DMS53 treated with DMSO at 0.1 percent for 48 hours (cell line): Measurements from ENCODE around the gene ST6GALNAC6.

Source experiments
- DNase-seq: peaks from one replicate; lab custom pipeline; 2025; ENCODE audit not compliant: unreplicated experiment; lab: John Stamatoyannopoulos, UW

ST6GALNAC6 gene

DNA sequence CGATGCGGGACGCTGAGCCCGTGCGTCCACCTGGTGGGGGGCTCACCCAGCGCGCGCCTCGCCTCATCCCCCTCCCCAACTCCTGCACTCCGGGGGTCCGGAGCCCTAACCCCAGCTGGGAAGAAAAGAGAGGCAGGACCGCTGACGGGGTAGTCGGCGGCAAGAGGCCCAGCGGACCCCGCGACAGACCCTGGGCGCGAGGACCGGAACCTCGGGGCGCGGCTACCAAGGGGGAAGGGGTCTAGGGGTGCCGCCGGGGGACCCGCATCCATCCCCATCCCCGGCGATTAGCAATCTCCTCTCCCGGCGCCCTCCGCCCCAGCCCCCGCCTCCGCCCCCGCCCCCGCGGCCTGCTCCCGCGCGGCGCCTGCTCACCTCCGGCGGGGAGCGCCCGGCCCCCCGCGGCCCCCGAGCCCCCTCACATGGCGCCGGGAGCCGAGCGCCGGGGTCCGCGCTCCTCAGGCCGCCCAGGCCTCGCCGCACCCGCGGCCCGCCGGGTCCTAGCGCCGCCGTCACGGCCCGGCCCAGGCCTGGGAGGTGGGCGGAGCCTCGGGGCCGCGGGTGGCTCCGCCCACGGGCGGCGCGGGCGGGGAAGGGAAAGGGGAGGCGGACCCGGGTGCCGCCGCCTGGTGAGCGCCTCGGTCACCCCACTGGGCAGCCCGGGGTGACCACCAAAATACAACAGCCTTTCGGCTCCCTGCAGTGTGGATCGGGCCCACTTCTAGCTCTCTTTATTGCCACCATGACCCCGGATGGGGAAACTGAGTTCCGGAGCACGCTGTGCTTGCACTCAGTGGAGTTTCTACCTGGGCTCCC, at the start of gene ST6GALNAC6:
Gene ST6GALNAC6 (minus strand): TSS at position 476 of the 816 bp plus-strand sequence. CDS start 1,622 bp downstream, outside the sequence.
- peak; percentile 24 for DNase-seq

- DNase-seq, result no peak
Observed at GRCh38 chr9:127947841-127948710, 48.7 kb upstream of the ST6GALNAC6 start.

DNA sequence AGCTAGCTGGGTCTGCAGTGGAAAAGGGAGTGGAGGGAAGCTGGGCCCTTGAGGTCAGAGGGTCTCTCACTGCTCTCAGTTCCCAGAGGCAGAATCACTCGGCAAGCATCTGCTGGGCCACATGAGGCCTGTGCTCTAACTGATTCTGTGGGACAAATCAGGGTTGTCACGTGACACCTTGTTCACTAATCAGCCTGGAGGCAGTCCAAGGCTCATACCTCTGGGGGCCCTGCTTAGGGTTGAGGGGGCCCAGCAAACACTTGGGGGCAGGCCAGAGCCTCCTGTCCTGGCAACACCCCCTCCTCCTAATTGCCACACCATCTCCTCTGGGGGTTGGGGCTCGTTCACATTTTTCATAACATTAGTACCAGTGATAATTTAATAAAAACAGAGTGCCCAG, 47.3 kb upstream of the ST6GALNAC6 start:
- no peak for DNase-seq

- DNase-seq, result no peak
Observed at GRCh38 chr9:127945942-127946341, 46.5 kb upstream of the ST6GALNAC6 start.

DNA sequence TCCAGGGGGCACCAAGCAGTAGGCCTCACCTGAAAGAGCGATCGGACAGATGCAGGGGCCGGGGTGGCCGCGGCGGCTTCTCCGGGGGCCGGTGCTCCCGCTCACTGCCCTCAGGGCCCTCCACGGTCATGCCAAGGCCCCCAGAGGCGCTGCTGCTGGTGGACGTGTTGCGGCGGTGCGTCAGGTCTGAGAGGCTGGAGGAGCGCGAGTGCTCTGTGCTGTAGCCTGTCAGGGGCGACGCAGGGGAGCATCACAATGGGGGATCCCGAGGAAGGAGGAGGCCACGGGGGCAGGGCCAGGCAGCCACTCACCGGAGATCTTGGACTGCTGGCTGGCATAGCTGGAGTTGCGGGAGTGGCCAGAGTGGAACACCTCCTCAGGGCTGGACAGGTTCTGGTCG, 45.9 kb upstream of the ST6GALNAC6 start:
- DNase-seq, result no peak

- DNase-seq, result no peak
Observed at GRCh38 chr9:127944586-127945218, 45.3 kb upstream of the ST6GALNAC6 start.

DNA sequence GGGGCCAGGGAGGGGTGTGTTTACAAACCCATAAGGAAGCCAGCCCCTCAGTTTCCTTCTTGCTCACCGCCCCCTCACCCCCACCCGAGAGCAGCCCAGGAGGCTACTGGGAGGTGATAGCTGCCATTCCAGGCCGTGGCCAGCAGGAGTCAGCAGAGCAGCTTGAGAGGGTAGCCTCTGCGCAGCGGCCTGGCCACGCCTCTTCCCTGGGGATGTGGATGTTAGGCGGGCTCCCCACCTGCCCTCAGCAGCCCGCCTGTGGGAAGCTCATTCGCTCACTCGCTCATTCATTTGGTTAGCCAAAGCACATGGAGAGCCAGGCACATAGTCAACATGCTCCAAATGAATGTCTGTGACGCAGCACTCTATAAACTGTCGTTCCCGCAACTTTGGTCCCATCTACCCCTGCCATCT, 44.3 kb upstream of the ST6GALNAC6 start:
- peak; percentile 93 for DNase-seq

- DNase-seq, result no peak
Observed at GRCh38 chr9:127943011-127943662, 43.7 kb upstream of the ST6GALNAC6 start.

DNA sequence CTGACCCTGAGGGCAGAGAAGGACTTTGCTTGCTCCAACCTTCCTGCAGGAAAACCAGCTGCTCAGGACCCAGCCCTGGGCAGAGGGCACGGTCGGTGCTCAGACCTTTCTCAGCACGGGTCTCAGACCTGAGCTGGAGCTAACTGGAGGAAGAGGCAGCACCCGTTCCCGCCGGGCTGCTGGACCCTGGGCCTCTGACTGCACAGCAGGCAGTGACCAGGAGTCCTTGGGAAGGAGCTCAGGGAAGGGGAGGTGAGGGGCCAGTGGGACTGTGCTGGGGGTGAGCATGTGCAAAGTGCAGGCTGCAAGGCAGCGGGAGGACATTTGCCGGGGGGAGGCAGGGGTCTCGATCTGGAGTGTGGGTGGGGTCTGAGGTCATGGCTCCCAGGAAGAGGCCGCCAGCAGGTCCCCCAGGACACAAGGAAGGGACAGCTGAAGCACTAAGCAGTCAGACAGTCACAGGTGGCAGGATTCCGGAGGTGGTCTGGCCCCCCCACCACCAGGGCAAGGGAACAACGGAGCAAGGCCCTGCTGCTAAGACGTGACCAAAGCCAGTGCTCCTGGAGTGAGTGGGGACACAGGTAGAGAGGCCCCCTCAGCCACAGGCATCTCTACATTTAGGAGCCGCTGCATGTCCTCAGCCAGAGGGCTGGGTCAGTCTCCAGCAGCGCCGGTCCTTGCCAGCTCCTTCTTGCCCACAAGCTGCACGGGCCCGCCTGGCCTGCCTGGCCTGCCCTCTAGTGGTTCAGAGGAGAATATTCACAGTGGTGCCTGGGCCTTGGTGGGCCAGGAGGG, 43.0 kb upstream of the ST6GALNAC6 start:
- peak; percentile 24 for DNase-seq

DNA sequence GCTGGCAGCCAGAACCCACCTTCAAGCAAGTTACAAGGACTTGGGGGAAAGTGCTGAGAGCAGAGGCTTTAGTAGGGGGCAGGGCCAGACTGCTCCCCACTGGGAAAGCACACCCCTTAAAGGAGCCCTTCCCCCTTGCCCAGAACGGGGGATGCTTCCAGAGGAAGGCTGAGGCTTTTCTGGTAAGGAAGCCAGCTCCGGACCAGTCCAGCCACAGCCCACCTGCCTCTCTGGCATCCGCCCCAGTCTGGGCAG, 42.5 kb upstream of the ST6GALNAC6 start:
- DNase-seq, result no peak

DNA sequence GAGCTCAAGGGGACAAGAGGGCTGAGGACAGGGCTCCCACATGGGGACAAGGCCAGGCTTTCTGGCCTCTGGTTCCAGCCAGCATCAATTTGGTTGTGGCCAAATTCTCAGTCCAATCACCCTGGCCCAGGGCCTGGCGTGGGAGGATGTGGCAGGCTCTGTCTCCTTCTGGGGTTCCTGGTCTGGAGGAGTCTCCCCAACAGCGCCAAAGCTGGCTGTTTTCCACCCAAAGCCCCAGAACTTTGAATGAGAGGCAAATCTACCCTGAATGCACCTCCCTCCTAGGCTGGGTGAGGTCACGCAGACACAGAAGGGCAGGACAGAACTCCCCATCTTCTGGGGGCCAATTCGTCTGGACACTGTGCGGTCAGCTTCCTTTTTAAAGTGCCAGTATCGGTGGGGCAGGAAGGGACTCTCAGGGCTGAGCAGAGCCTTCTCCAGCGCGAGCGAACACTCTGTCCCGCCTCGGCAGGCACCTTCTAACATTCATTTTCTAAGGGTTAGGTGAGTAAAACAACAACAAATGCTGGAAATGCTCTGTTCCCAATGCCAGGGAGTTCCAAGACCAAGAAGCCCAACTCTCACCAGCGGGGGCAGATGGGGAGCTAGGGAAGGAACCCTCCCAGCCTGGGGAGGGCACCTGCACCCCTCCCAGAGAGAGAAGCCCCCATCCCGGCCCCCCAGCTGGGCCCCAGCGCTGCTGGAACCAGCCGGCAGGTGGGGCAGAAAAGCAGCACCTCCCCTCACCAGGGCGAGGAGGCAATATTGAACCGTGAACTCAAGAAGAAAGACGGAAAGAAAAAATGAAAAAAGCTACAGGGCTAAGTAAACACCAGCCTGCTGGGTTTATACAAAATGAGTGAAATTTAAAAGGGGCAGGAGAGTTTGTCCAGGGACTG, 41.9 kb upstream of the ST6GALNAC6 start:
- DNase-seq, result no peak

DNA sequence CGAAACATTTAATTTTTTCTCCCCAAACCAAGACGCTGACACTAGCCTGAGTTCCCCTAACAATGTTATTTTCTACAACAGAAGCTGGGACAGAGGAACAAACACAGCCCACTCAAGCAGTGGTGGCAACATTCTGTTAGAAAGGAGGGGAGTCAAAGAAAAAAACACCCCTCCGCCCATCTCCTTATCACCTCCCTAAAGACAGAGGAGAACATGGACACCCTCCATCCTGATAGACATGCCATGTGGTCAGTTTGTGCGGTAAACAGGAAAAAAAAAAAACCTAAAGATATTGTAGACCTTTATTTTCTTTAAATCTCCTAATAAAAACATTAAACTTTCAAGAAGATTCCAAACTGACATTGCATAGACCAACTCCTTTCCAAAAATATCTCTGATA, 41.2 kb upstream of the ST6GALNAC6 start:
- DNase-seq, result no peak

- DNase-seq, result peak; percentile 32
Observed at GRCh38 chr9:127938298-127938690, 38.9 kb upstream of the ST6GALNAC6 start.

DNA sequence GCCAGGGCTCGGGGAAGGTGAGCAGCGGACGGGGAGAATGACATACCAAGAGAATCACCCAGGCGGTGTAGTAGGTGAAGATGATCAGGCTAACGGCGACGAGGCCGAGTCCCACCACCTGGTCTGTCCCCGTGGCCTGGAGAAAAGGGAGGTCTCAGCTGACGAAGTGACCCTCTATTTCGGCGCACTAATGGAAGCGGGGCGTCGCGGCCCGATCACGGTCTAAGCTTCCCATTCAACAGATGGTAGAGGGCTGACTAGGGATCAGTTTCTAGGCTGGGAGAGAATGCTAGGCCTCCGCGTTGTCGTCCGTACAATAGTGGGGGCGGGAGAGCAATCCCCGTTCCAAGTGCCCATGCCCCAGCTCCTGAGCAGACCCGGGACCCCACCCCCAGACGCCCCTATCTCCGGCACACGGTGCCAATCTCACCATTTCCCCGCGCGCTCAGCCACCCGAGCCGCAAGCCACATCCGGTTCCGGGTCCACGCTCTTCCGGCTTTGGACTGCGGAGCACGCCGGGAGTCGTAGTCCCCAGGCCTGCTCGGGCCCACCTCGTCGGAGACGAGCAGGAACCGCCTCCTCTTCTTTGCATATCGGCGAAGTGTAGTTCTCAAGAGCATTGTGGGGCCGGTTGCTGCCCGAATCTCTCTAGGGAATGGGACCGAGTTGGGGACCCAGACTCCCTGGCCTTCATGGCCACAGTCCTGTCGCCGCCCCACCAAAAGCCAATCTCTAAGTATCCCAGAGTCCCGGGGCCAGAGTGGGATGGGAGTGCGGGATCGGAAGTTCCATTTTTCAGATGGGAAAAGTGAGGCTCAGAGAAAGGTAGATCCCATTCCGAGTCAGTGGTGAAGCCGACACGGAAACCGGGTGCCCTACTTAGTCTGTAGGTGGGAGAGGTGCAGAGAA, 38.2 kb upstream of the ST6GALNAC6 start, which contains the start of gene DPM2:
Gene DPM2 (minus strand): TSS at position 467 of the 910 bp plus-strand sequence. CDS start 34 bp downstream, at position 433.
- DNase-seq, result peak; percentile 89

GRCh38 chr9:127937056-127937387, 37.6 kb upstream of the ST6GALNAC6 start:
- no peak for DNase-seq

DNA sequence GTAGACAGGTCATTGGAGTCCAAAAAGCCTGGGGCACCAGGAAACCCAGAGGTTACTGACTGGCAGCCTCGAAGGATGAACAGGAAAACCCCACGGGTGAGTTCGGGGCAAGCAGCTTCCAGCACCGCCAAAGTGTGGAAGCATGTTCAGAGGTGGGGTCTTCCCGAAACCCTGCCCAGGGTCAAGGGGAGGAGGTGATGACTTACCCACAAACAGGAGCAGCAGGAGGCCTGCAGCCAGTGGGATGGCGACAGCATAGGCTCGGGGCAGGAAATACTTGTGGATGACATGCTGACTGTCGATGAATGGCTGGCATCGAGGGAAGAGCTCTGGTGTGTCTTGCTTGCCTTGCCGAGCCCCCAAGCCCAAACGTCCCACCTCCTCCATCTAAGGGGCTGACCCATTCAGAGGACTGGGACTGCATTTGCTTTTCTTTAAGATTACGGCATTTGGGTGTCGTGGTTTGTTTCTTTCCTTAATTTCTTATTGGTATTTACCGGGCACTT, 37.0 kb upstream of the ST6GALNAC6 start:
- no peak for DNase-seq

DNA sequence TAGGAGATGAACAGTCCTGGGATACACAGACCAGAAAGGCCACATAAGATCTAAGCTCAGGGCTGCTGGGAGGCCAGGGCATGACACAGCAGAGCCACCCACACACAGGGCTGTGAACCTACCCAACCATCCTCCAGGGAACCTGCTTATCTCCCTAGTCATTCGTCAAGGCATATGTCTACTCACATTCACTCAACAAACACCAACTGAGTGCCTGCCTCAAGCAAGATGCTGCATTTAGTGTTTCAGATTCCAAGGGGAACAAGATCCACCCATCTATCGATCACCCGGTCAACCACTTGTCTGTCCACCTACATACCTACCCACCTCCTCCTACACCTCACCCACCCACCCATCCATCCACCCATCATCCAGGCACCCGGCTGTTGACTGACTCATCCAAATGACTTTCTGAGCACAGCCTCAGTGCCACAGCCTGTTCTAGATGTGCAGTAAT, 36.4 kb upstream of the ST6GALNAC6 start:
- DNase-seq, result no peak

GRCh38 chr9:127934986-127935385, 35.6 kb upstream of the ST6GALNAC6 start:
- DNase-seq, result no peak
